OCI-LY7 (cell line): ENCODE data around the gene INTS3. TPM values are rescaled to one million over a fixed set of nuclear protein-coding genes. Genes with fewer than 3 reads are reported as not detected.

Source experiments
- BruUV-seq: library from RNA; stranded (reverse); fragments of 400-500 nt; replicated peaks from 2 replicates; lab custom pipeline; 2021; lab: Mats Ljungman, UMichigan
- CTCF ChIA-PET: fragments of 300-600 bp; sonication (Branson Sonifier 250); formaldehyde crosslinking; loops from one replicate; lab custom pipeline; 2022; ENCODE audit warnings: antibody characterized with exemption; ENCODE audit not compliant: unreplicated experiment; lab: Charles Lee
- POLR2A ChIA-PET: fragments of 300-600 bp; sonication (Branson Sonifier 250); formaldehyde crosslinking; loops from one replicate; lab custom pipeline; 2022; ENCODE audit warnings: antibody characterized with exemption; lab: Charles Lee
- DNase-seq: peaks from one replicate; pipeline ENCODE4 v3.0.0-alpha.2; 2015; ENCODE audit warnings: low spot score
- H2AFZ ChIP-seq: fragments of 200-600 bp; sonication (generic), shearing (Covaris generic); 2 replicates; pipeline ENCODE4 v1.6.1; 2014; ENCODE audit warnings: mild to moderate bottlenecking, antibody characterized with exemption, low read length, moderate library complexity
- H3K27ac ChIP-seq: fragments of 200-600 bp; sonication (generic); 2 replicates; pipeline ENCODE4 v1.5.1; 2014; ENCODE audit warnings: mixed run types, low read depth, mild to moderate bottlenecking, moderate library complexity, low read length, inconsistent platforms; ENCODE audit not compliant: poor library complexity, severe bottlenecking
- H3K36me3 ChIP-seq: fragments of 200-600 bp; sonication (generic); 2 replicates; pipeline ENCODE4 v1.6.1; 2014; ENCODE audit warnings: mild to moderate bottlenecking, antibody characterized with exemption, low read length, moderate library complexity, mixed read lengths; ENCODE audit not compliant: insufficient read depth
- H3K4me1 ChIP-seq: fragments of 200-600 bp; sonication (generic); 2 replicates; pipeline ENCODE4 v1.5.1; 2014; ENCODE audit warnings: mild to moderate bottlenecking, low read length; ENCODE audit not compliant: insufficient read depth, poor library complexity, severe bottlenecking
- H3K4me2 ChIP-seq: fragments of 200-600 bp; sonication (generic); 2 replicates; pipeline ENCODE4 v1.6.1; 2014; ENCODE audit warnings: mild to moderate bottlenecking, low read length
- H3K4me3 ChIP-seq: fragments of 200-600 bp; sonication (generic); 2 replicates; pipeline ENCODE4 v1.5.1; 2014; ENCODE audit warnings: mild to moderate bottlenecking, low read depth, low read length; ENCODE audit not compliant: poor library complexity, severe bottlenecking
- H3K79me2 ChIP-seq: fragments of 200-600 bp; sonication (generic); 2 replicates; pipeline ENCODE4 v1.6.1; 2016; ENCODE audit warnings: low read depth, mild to moderate bottlenecking, low read length, moderate library complexity, mixed read lengths; ENCODE audit not compliant: insufficient read depth
- H3K9me2 ChIP-seq: fragments of 200-600 bp; sonication (generic); 2 replicates; pipeline ENCODE4 v1.6.1; 2016; ENCODE audit warnings: mild to moderate bottlenecking, low read length, mixed read lengths; ENCODE audit not compliant: insufficient read depth
- H3K9me3 ChIP-seq: fragments of 200-600 bp; sonication (generic); 2 replicates; pipeline ENCODE4 v1.6.1; 2014; ENCODE audit warnings: mild to moderate bottlenecking, mixed run types, low read length, mixed read lengths
- H4K20me1 ChIP-seq: fragments of 200-600 bp; sonication (generic); 2 replicates; pipeline ENCODE4 v1.6.1; 2014; ENCODE audit warnings: mild to moderate bottlenecking, antibody characterized with exemption, low read length, moderate library complexity, mixed read lengths; ENCODE audit not compliant: insufficient read depth
- CTCF ChIP-seq: fragments of 200-600 bp; sonication (generic); conservative IDR thresholded peaks from 2 replicates; pipeline ENCODE4 v1.5.1; 2014; ENCODE audit warnings: mild to moderate bottlenecking, antibody characterized with exemption, low read length, moderate library complexity, mixed read lengths
- EZH2phosphoT487 ChIP-seq: fragments of 200-600 bp; sonication (generic); IDR thresholded peaks from 2 replicates; pipeline ENCODE4 v1.6.1; 2018; ENCODE audit warnings: low read depth, borderline replicate concordance, mild to moderate bottlenecking, mixed run types, antibody characterized with exemption, low read length, moderate library complexity, mixed read lengths
- intact Hi-C: fragments of 100-400 bp; cut with micrococcal nuclease; formaldehyde crosslinking; loops from one replicate; pipeline ENCODE4 v1.10.0; 2022; ENCODE audit not compliant: unreplicated experiment
- total RNA-seq, 2 experiments: library from RNA; depleted of rRNA in 1 of 2; stranded (reverse); fragments of >200 nt in 1 of 2; shearing (Covaris generic) in 1 of 2; gene quantifications; 2 replicates each; pipeline ENCODE4 v1.2.3, GENCODE V29; 2014 to 2022

The INTS3 gene
- total RNA-seq, 2 experiments from 2014 or later = 33.5 to 67.3 TPM

DNA sequence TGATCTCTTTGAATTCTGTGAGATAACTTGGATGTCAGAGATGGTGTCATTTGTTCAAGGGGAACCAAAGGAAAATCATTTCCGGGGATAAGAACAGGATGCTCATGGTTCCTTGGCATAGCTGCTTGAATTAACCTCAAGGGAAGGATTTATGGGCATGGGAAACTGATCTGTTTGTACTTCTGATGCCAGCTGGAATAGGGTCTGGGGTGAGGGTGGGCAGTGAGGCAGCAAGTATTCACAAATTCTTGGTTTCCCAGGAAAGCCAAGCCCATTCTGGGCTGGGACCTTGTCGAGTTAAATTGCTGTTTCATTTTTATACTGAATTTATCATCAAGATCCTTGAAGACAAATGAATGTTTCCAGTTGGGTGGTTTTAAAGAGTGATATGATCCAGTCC, 14.1 kb downstream of the INTS3 start:
- Histone ChIP-seq H3K4me1 (no peaks in the 10 kb centered on the region), H3K4me3 (no peak overlapping the region), H2AFZ (no peak overlapping the region), H3K36me3 (peaks cover 69% of the 10 kb centered on the region), H3K79me2 (no peaks in the 10 kb centered on the region), H3K9me2 (no peaks in the 10 kb centered on the region), H3K4me2 (no peak overlapping the region), H3K27ac (no peak overlapping the region), H3K9me3 (no peaks in the 10 kb centered on the region), H4K20me1 (no peaks in the 10 kb centered on the region)
- ChIA-PET CTCF (interaction anchor here (0.6 kb wide), 1 partner anchor 63 kb away, joined by 5 read pairs; the partner anchor contains the start of gene NPR1), POLR2A (no interaction called here)
- TF ChIP-seq CTCF (no peak), EZH2phosphoT487 (no peak)
- intact Hi-C loops = loop anchor here (10.0 kb wide), 1 partner anchor 387 kb away; the partner anchor contains the start of gene S100A9
- BruUV-seq = no TSS peak
- no peak for DNase-seq

- H4K20me1 ChIP-seq = no peaks in the 10 kb centered on the region
- no peaks in the 10 kb centered on the region for H3K9me2 ChIP-seq
- no peaks in the 10 kb centered on the region for H3K79me2 ChIP-seq
- ChIA-PET CTCF (interaction anchor here (0.6 kb wide), 1 partner anchor 64 kb away, joined by 5 read pairs; the partner anchor contains the start of gene NPR1), POLR2A (no interaction called here)
- intact Hi-C loops = loop anchor here (10.0 kb wide), 1 partner anchor 388 kb away; the partner anchor contains the start of gene S100A9
- no peak for DNase-seq
- no TSS peak for BruUV-seq
- H3K36me3 ChIP-seq = peaks cover 72% of the 10 kb centered on the region
- H3K4me3 ChIP-seq = no peak overlapping the region
- no peak overlapping the region for H3K4me2 ChIP-seq
- H3K9me3 ChIP-seq = no peaks in the 10 kb centered on the region
- H2AFZ ChIP-seq = no peak overlapping the region
- no peak overlapping the region for H3K27ac ChIP-seq
- no peak for TF ChIP-seq EZH2phosphoT487
- TF ChIP-seq CTCF = no peak
- H3K4me1 ChIP-seq = no peaks in the 10 kb centered on the region
These were observed 14.7 kb downstream of the INTS3 start for GRCh38 chr1:153742411-153743142.

DNA sequence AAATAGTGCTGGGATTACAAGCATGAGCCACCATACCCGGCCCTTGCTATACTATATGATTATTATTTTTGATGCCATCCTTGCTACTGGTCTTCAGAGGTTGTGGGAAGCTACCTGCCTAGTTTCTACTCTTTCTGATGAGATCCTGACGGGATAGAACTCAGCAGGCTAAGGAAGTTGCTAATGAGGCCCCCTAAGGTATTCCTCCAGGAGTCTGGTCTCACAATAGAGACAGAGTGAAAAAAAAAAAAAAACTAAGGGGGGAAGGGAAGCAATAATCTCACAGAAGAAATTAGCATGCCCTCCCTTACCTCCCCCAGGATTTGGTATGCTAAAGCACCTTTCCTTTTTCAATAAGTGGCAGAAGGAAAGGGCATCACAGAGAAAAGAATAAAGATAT, 17.6 kb downstream of the INTS3 start:
- Histone ChIP-seq H3K9me2 (no peaks in the 10 kb centered on the region), H3K4me3 (no peak overlapping the region), H3K36me3 (peaks cover 95% of the 10 kb centered on the region), H2AFZ (no peak overlapping the region), H3K27ac (no peak overlapping the region), H3K4me2 (no peak overlapping the region), H3K79me2 (no peaks in the 10 kb centered on the region), H3K4me1 (no peaks in the 10 kb centered on the region), H3K9me3 (no peaks in the 10 kb centered on the region), H4K20me1 (no peaks in the 10 kb centered on the region)
- TF ChIP-seq EZH2phosphoT487 (no peak), CTCF (no peak)
- no TSS peak for BruUV-seq
- ChIA-PET CTCF (no interaction called here), POLR2A (interaction anchor here (0.5 kb wide), 1 partner anchor 61 kb away, joined by 5 read pairs; no protein-coding TSS in a partner anchor)
- intact Hi-C loops = loop anchor here (10.0 kb wide), 1 partner anchor 391 kb away; the partner anchor contains the start of gene S100A9
- DNase-seq = no peak
